ENCODE results near the gene AK9.

DNA sequence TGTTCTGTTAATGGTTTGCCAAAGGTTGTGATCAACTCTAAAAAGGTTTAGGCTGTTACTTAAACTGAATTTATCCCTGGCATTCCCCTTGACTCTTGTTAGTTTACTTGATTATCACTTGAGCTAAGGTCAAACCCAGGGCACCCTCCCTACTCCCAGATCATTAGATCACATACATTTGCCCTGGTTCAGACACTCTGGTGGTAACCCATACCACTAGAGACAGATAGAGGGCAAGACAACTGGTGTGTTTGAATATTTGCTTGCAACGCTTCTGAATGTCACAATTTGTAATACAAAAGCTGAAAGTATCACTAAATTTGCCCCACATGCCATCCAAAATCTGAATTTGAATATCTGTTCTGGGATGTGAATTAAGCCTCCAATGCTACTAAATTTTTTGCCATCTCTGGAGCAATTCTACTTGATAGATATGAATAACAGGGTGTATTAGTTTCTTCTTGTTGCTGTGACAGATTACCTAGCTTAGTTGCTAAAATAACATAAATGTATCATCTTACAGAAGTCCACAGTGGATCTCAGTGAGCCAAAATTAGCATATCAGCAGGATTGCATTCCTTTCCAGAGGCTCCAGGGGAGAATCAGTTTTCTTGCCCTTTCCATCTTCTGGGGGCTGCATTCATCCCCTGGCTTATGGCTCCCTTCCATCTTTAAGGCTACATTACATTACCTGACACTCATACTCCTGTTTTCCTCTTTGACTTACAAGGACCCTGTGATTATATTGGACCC, 45.4 kb upstream of the AK9 start:
- TF ChIP-seq POLR2AphosphoS5 (IDR thresholded peaks at IDR 0.05; ENCODE audit: low read depth, low read length): no peak
- TF ChIP-seq, protein P1, sequence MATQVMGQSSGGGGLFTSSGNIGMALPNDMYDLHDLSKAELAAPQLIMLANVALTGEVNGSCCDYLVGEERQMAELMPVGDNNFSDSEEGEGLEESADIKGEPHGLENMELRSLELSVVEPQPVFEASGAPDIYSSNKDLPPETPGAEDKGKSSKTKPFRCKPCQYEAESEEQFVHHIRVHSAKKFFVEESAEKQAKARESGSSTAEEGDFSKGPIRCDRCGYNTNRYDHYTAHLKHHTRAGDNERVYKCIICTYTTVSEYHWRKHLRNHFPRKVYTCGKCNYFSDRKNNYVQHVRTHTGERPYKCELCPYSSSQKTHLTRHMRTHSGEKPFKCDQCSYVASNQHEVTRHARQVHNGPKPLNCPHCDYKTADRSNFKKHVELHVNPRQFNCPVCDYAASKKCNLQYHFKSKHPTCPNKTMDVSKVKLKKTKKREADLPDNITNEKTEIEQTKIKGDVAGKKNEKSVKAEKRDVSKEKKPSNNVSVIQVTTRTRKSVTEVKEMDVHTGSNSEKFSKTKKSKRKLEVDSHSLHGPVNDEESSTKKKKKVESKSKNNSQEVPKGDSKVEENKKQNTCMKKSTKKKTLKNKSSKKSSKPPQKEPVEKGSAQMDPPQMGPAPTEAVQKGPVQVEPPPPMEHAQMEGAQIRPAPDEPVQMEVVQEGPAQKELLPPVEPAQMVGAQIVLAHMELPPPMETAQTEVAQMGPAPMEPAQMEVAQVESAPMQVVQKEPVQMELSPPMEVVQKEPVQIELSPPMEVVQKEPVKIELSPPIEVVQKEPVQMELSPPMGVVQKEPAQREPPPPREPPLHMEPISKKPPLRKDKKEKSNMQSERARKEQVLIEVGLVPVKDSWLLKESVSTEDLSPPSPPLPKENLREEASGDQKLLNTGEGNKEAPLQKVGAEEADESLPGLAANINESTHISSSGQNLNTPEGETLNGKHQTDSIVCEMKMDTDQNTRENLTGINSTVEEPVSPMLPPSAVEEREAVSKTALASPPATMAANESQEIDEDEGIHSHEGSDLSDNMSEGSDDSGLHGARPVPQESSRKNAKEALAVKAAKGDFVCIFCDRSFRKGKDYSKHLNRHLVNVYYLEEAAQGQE (IDR thresholded peaks at IDR 0.05; ENCODE audit: insufficient read depth in 1 of 2, low read depth in 2 of 2, low read length in 2 of 2): no peak
- no peak for TF ChIP-seq SIN3A (IDR thresholded peaks at IDR 0.05; ENCODE audit: borderline replicate concordance, insufficient read depth, low read length)
- TF ChIP-seq TAF1 (IDR thresholded peaks at IDR 0.05; ENCODE audit: borderline replicate concordance, insufficient read depth, low read length): no peak
